ENCODE results near the gene PRDM10.

GRCh38 chr11:130037881-130038585 lies 35.4 kb upstream of the PRDM10 start:
- TF ChIP-seq, protein P1, sequence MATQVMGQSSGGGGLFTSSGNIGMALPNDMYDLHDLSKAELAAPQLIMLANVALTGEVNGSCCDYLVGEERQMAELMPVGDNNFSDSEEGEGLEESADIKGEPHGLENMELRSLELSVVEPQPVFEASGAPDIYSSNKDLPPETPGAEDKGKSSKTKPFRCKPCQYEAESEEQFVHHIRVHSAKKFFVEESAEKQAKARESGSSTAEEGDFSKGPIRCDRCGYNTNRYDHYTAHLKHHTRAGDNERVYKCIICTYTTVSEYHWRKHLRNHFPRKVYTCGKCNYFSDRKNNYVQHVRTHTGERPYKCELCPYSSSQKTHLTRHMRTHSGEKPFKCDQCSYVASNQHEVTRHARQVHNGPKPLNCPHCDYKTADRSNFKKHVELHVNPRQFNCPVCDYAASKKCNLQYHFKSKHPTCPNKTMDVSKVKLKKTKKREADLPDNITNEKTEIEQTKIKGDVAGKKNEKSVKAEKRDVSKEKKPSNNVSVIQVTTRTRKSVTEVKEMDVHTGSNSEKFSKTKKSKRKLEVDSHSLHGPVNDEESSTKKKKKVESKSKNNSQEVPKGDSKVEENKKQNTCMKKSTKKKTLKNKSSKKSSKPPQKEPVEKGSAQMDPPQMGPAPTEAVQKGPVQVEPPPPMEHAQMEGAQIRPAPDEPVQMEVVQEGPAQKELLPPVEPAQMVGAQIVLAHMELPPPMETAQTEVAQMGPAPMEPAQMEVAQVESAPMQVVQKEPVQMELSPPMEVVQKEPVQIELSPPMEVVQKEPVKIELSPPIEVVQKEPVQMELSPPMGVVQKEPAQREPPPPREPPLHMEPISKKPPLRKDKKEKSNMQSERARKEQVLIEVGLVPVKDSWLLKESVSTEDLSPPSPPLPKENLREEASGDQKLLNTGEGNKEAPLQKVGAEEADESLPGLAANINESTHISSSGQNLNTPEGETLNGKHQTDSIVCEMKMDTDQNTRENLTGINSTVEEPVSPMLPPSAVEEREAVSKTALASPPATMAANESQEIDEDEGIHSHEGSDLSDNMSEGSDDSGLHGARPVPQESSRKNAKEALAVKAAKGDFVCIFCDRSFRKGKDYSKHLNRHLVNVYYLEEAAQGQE (IDR thresholded peaks at IDR 0.05; ENCODE audit: insufficient read depth in 1 of 2, low read depth in 2 of 2, low read length in 2 of 2) = no peak
- no peak for TF ChIP-seq TAF1 (IDR thresholded peaks at IDR 0.05; ENCODE audit: borderline replicate concordance, insufficient read depth, low read length)
- TF ChIP-seq POLR2AphosphoS5 (IDR thresholded peaks at IDR 0.05; ENCODE audit: low read depth, low read length) = no peak
- no peak for TF ChIP-seq SIN3A (IDR thresholded peaks at IDR 0.05; ENCODE audit: borderline replicate concordance, insufficient read depth, low read length)
